ENCODE results near the gene NF2. TPM values are rescaled to one million over a fixed set of nuclear protein-coding genes. Genes with fewer than 3 reads are reported as not detected.

NF2 gene
- polyA plus RNA-seq, 5 donors: 19.9 to 25.3 (median 22.7) TPM

DNA sequence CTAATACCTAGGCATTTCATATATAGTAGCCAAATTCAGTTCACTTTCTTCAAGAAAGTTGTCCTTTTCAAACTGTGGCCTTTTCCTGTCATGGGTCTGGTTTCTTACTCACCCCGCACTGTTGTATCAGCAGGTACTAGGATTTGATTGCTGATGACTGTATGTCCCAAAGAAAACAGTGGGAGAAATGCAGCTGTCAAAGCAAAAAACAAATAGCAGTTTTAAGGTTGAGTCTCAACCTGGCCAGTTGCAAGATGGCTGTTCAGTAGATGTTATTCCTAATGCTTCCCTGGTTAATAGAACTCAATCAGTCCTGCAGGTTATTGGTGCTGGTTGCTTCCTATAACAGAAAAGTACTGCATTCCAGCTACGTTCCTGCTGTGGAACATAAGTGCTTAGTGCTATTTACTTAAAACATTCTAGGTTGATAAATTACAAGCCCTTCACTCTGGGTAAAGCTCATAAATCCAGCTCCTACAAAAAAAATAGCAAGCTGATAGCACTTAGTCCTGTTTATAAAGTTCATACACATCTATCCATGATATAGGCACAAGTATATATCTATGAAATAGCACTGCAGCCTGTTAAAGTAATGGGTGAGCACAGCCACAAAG, 26.6 kb downstream of the NF2 start:
- DNase-seq: no peak

DNA sequence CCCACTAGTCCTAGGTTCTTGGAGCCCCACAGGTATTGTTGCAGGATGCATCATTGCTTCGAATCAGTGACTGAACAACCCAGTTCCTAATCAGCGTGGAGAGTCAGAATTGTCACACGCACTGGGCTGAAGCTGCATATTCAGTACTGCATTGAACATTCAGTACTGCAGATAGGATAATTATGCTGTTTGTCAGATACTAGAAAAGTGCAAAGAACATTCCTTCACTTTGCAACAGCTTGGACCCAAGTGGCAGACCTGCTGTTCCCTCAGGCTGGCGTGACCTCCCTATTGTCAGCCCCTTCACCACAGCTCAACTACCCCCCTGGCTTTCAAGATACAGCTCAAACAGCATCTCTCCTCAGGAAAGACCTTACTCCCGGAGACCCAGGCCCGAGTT, 27.6 kb downstream of the NF2 start:
- no peak for DNase-seq

DNA sequence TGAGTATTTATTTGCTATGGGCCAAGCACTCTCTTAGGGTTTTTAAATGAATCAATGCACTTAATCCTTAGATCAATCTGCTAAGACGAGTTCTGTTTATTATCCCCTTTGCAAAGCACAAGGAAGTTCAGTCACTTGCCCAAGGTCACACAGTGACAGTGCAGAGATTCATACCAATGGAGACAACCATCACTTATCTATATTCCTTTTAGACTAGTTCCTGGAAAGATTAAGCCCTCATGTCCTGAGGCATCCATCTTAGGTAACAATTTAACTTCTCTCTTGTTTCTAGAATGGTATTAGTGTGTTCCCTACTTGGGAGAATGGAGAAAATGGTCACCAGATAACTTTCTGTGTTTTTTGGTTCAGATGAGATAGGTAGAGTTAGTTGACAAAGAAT, 28.3 kb downstream of the NF2 start:
- no peak for DNase-seq

DNA sequence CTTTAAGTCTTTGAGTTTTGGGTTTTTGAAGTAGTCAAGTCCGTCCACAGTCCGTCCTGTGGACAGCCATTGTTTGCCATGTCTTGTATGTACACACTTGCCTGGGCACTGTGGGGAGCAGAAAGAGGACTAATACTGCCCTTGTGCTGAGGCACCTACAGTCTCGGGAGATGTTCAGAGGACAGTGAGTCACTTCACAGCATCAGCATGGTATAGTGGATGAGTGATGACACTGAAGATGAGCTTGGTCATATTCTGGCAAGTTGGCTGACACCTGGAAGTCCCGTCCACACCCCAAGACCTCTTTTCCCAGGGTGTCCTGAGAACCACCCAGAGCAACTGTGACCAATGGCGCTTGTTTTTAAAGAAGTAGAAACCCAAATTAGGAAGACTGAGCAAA, 29.2 kb downstream of the NF2 start:
- no peak for DNase-seq

DNA sequence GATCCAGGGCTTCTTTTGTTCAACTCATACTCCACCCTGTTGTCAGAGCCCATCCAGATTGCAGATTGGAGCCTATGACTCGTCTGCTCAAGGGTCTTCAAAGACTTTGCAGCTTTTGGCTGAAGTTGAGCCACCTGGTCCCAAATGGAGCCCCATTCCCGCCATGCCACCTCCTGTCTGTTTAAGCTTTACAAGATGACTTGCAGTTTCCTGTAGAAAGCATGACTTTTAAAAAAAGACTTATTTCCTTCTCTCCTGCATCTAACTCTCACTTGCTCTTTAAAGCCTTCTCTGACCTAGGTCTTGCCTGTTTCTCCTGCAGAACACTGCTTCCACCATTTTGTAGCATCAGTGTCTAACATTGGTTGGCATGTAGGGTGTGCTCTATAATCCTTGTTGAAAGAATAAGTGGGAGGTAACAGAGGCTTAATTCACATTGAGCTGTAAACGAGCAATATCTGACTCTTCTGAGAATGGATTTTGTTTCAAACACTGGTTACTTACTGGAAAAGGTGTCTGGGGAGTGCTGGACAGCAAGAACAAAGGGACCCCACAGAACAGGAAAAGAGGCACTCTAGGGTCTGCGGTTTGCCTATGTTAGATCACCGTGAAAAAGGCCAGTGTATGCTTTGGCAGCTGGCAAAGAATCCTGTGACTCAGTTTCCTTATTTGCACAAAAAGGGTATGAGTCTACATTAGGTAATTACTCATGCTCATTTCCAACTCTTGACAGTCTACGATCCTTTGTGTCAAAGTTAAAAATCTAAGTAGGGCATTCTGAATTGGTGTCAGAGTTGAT, 30.3 kb downstream of the NF2 start:
- no peak for DNase-seq

DNA sequence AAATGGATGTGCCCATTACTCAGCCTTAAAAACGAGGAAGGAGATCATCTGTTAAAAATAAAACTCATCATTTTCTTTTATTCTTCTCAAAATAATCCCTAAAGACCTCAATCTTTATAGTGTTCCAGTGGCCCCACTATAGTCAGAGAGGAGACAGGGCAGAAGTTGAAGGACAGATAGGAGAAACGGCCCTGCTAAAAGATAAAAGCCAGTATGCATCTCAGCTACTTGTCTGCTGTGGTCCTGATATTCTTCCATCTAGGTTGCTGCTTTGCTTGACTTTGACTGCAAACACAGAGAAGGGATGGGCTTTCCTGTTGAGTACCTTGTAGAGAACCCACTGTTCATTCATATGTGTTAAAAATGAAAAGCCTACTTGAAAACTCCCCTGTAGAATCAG, 31.4 kb downstream of the NF2 start:
- DNase-seq: no peak

DNA sequence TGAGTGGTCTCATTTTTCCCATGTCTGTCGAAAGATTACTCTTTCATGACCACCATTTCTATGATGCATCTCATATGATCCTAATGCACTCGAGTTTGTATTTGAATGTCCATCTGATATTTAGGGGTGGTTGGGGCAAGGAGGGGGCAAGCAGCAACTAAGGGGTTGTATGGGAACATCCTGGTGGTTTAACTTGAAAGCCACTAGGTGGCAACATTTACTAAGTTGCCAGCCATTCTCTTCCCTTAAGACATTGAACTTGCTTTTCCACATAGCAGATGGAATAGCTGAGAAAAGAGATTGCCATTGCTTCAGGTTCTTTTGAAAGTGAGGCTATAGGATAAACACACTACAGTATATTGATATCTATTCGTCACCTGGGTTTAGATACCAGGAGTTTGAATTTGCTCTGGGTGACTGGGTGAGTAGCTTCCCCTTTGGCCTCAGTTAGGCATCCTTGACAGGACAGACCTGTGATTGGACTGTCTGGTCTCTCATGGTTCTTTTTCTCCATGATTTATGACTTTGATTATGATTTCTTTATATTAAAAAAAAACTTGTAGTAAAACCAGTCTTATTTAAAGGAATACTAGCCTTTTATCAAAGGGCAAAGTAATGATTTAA, 32.4 kb downstream of the NF2 start:
- DNase-seq: peak in 1 of 2 donors; percentile 32

DNA sequence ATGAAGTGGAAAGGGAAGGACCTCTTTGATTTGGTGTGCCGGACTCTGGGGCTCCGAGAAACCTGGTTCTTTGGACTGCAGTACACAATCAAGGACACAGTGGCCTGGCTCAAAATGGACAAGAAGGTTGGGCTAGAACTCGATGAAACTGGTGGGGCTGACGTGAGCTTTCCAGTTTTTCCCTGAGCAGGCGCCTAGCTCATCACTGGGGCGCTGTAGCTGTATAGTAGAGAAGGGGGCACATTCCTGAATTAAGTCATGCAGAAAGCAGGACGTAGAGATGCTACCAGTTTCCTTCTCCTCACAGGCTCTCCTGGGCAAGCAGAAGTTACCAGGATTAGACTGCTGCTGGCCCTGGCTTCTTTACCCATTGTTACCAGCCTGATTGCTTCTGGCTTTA, 33.3 kb downstream of the NF2 start:
- no peak for DNase-seq

DNA sequence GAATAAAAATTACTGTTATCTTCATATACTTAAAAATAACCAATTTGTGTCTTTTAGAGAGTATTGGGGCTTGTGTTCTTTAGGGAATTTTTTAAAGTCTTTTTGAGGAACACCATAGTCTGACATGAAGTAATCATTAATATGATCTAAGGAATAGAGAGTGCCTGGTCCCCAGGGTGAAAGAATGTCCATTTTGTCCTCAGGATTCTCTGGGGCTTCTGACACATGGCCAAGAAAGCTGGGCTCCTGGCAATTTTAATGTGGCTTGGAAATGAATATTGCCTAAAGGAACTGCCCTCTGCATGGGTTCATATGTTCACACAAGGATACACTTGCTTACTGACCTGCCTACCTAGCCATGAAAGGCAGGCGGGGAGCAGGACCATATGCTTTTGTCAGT, 33.7 kb downstream of the NF2 start:
- DNase-seq: no peak

DNA sequence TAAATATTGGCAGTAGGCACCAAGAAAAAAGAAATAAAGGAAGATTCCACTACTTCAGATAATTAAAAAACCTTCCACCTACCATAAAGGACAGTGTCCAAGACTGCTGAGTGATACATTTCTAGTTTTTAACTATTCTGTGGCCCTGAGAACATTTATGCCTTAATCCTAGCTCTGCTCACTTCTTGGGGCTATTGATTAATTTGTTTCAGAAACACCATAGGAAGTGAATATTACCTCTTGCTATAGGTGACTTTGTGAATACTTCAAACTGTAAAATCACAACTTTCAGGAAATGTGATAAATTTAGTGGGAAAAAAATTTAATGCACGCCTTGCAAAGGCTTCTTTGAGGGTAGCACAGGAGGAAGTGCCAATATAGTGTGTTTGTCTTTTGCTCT, 35.2 kb downstream of the NF2 start:
- DNase-seq: no peak

DNA sequence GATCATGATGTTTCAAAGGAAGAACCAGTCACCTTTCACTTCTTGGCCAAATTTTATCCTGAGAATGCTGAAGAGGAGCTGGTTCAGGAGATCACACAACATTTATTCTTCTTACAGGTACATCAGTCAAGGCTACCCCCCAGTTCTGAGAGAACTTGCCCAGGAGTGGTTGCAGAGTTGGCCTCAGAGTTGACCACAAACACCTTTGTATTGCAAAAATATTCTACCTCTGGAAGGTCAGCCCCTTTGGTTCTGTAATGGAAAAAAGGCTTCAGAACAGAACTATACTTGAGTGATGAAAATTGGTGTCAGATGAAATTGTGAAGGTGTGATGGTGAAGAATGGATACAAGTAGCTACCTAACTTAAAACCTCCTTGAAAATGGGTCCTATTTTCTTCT, 35.7 kb downstream of the NF2 start:
- DNase-seq: no peak

DNA sequence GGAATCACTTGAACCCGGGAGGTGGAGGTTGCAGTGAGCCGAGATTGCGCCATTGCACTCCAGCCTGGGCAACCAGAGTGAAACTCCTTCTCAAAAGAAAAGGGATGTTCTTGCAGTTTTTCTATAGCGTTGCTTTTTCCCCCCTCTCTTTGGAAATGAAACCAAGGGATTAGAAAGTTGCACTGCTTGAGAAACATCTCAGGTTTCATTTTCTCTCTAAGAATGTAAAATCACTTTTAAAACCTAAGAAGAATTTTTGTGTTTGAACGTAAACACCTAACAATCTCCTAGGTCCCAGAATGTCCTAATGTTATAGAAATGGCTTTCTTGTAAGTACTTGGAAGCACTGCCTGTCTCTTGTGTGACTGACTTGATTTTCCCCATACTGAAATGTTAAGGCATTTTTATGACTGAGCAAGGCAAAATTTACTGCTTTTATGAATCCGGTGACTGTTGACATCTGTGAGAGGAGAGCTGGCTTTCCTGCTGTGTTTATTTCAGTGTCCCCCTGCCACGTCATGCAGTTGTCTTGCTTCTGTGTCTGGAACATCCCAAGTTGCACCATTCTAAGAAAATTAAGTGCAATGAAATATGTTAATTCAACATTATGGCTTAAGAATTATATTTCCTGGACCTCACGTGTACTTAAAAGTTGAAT, 37.7 kb downstream of the NF2 start:
- no peak for DNase-seq

DNA sequence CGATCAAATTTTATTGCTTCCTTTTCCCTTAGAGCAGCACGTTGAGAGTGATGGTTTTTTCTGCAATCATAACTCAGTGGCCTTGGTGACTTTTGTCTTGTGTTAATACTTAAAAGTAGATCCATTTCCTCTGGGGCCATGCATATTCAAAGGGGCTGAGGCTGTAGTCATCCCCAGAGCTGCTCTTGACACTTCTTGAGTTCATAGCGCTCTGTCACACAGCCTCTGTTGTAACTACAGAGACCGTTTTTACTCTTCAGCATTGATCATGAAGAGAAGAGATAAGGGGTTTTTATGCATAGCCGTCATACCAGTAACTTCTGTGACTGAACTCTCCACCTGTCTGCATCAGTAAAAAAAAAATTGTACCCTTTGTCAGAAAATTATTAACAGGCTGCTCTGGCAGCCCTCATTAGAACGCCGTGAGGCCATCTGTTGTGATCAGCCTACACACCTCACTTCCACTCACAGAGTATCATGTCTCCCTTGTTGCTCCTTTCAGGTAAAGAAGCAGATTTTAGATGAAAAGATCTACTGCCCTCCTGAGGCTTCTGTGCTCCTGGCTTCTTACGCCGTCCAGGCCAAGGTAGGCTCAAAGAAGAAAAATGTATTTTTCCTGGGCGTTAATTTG, 38.4 kb downstream of the NF2 start:
- DNase-seq: no peak

DNA sequence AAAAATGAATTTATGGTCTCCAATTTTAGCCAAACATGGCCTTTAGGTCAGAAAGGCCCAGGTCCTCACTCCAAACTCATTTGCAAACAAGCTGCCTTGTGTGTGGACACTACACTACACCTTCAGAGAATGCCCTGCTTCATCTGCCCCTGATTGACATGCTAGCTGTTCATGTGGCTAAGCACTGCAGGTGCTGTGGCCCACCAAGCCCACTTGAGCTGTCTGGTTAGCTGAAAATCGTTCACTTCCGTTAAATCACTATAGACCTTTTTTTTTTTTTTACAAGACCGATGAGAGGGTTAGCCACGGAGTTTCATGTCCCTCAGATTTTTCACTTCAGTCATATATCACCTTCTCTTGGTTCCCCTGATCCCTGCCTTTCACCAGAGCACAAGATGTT, 39.3 kb downstream of the NF2 start:
- DNase-seq: no peak

DNA sequence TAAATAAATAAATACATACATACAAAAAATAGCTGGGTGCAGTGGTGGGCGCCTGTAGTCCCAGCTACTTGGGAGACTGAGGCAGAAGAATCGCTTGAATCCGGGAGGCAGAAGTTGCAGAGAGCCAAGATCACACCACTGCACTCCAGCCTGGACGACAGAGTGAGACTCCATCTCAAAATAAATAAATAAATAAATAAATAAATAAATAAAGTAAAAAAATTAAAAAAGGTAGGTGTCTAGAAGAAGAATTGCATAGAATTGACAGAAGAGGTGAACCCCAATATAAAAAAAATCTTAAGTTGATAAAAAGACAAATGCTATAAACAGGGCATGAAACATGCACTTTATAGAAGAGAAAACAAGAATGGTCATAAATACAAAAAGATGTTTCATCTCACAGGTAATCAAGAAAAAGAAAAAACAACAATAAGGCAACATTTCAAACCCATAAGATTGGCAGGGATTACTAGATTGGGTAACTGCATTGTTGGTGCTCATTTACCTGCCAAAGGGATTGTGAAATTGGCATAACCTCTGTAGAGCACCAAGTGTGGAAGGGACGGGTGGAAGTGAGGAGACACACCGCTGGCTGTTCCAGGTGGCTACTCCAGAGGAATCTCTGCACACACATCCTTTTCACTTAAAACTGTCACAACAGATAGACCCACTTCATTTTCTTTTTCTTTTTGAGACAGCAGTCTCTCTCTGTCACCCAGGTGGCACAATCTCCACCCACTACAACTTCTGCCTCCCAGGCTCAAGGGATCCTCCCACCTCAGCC, 44.7 kb downstream of the NF2 start:
- no peak for DNase-seq

DNA sequence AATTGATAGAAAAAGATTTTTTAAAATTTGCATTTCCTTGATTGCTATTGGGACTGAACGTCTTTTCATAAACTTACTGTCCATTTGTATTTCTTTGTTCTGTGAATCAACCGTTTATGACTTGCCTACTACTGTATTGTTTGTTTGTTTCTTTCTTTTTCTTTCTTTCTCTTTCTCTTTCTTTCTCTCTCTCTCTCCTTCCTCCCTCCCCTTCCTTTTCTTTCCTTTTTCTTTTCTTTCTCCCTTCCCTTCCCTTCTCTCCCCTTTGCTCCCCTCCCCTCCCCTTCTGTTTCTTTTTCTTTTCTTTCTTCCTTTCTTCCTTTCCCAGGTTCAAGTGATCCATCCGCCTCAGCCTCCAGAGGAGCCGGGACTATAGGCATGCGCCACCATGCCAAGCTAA, 46.9 kb downstream of the NF2 start:
- DNase-seq: no peak

DNA sequence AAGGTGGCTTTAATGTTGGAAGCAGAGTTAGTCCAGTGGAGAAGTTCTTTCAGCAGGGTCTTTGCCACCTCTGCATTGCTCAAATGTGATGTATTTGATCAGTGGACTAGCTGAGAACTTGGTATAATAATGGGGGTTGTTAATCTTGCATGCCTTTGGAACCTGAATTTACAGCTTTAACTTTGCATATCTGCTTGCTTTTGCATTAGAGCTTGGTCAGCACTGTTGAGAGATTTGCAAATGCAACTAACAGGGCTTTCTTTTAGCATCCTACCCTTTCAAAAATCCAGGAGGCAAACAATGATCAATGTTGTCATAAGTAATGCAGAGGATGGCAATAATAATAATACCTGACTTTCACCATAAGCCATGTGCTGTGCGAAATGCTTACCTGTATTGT, 48.2 kb downstream of the NF2 start:
- DNase-seq: no peak

DNA sequence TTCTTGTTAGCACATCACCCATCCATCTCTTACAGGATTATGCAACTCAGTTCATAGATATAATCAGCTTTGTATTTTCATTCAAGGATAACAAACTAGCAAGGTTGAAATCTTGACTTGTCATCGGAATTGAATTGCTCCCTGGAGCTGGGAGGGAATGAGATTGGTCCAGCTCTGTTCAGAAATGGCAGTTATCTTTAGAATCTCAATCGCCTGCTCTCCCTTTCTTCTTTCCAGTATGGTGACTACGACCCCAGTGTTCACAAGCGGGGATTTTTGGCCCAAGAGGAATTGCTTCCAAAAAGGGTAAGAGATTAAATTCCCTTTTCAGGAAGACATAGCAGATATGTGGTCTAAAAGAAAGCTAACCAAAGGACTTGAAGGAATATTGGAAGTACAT, 51.0 kb downstream of the NF2 start:
- no peak for DNase-seq

DNA sequence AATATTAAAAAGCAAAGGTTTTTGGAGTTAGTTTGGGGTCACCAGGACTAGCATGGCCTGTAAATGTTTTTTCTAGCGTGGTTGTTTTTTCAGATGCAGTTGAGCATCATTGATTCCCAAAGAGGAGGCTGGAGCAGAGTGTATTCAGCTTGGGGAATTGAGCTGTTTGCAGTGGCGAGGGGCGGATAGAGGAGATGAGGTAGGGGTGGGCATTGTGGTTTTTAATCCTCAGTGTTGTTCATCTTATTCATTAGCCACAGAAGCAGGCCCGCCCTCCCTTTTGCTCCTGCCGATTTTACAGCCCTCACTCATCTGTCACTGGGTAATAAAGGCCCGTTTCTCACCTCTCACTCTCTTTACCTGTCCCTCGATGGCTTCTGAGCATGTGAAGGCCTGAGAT, 51.4 kb downstream of the NF2 start:
- DNase-seq: no peak

DNA sequence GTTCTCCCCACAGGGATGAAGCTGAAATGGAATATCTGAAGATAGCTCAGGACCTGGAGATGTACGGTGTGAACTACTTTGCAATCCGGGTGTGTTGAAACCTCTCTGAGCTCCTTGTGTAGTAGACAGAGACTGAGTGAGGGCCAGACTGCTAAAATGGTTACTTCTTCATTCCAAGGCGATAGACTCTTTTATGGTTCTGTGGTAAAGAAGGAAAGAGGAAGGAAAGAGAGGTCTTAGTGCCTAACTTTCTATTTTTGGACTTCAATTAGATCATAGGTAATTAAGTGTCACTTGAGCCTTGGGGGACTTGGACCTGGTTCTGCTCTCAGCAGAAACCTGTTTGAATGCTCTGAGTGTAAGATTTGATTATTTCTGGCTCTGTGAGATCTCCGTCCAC, 54.7 kb downstream of the NF2 start:
- DNase-seq: peak in 1 of 2 donors; percentile 4

DNA sequence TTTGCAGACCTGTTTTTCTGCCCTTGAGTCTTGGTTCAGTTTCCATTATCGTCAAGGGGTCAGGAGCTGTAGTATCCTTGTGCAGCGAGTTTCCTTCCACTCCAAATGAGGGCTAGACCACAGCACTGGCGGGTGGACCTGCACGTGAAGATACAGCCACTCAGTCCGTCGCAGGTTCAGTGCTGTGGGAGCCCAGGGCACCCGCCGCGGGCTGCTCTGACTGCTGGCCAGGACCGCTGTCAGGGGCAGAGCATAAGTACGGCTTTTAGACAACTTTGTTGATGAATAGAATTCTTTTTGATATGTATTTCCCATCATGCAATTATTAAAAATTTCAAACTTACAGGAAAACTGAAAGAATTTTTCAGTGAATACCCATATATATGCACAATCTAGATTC, 56.6 kb downstream of the NF2 start:
- DNase-seq: no peak

DNA sequence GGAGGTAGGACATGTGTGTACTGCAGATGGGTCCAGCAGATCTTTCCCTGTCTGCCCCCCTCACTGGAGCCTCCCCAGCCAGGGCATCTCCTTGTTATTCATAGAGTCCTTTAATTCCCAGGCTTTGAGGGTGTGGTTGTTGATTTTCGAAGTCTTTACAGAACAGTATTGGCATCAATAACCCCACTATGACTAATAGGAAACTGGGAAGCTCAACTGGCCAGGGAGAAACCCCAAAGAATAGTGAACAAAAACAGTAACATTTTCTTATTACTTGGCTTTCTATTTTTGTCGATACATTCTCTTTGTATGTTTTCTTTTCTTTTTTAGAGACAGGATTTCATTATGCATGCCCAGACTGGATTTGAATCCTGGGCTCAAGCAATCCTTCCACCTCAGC, 57.9 kb downstream of the NF2 start:
- DNase-seq: no peak
